Right atrium auricular region (tissue), 2 donors: ENCODE results near the gene TPD52L1. TPM values are rescaled to one million over a fixed set of nuclear protein-coding genes. Genes with fewer than 3 reads are reported as not detected.

Experiments used
- DNase-seq: peaks from one replicate; pipeline ENCODE4 v3.0.0-alpha.2; 2019; ENCODE audit warnings: low spot score
- H3K27ac ChIP-seq, 2 donors: fragments of 200-600 bp; sonication (generic); 1 replicate in 1 of 2; 2 replicates in 1 of 2; pipeline ENCODE4 v1.5.1; 2016 to 2019
- H3K27me3 ChIP-seq, 2 donors: fragments of 200-600 bp; sonication (generic); one replicate each; pipeline versions ENCODE4 v1.5.1 to v1.6.0; 2017 to 2019
- H3K36me3 ChIP-seq: fragments of 200-600 bp; sonication (generic); one replicate; pipeline ENCODE4 v1.5.1; 2016
- H3K4me1 ChIP-seq, 2 donors: fragments of 200-600 bp; sonication (generic); one replicate each; pipeline versions ENCODE4 v1.5.1 to v1.6.0; 2017 to 2019
- H3K4me3 ChIP-seq, 2 donors: fragments of 200-600 bp; sonication (generic); 1 replicate in 1 of 2; 2 replicates in 1 of 2; pipeline ENCODE4 v1.5.1; 2017 to 2019; ENCODE audit warnings: mild to moderate bottlenecking in 1 of 2, moderate library complexity in 1 of 2
- H3K9me3 ChIP-seq, 2 donors: fragments of 200-600 bp; sonication (generic); one replicate each; pipeline ENCODE4 v1.5.1; 2019
- CTCF ChIP-seq, 2 donors: fragments of 200-600 bp; sonication (generic); IDR thresholded peaks; one replicate each; pipeline ENCODE4 v1.5.1; 2019; ENCODE audit warnings: antibody characterized with exemption in 2 of 2
- total RNA-seq, 2 donors: library from RNA; depleted of rRNA; stranded (reverse); fragments of >200 nt; gene quantifications; one replicate each; pipeline ENCODE4 v1.1.0, GENCODE V29; 2016

TPD52L1 gene
- total RNA-seq, 2 donors from 2014 or later = 29.4 to 96.7 TPM

GRCh38 chr6:125294036-125294435, 140.5 kb downstream of the TPD52L1 start:
- Histone ChIP-seq H3K9me3 (no peaks in the 10 kb centered on the region), H3K4me3 (no peak overlapping the region), H3K27ac (peak overlapping the region in 1 of 2 donors; percentile 77), H3K36me3 (peaks cover 47% of the 10 kb centered on the region), H3K4me1 (peaks cover 0 to 40% of the 10 kb centered on the region in 2 donors), H3K27me3 (no peaks in the 10 kb centered on the region)
- DNase-seq = no peak
- no peak for TF ChIP-seq CTCF (IDR thresholded peaks at IDR 0.05)

- DNase-seq = no peak
- H3K4me3 ChIP-seq = no peak overlapping the region
- no peak for TF ChIP-seq CTCF (IDR thresholded peaks at IDR 0.05)
- no peaks in the 10 kb centered on the region for H3K9me3 ChIP-seq
- H3K27ac ChIP-seq = peak overlapping the region; percentile 26 to 77
- no peaks in the 10 kb centered on the region for H3K27me3 ChIP-seq
- peaks cover 0 to 49% of the 10 kb centered on the region in 2 donors for H3K4me1 ChIP-seq
- peaks cover 52% of the 10 kb centered on the region for H3K36me3 ChIP-seq
These were observed 141.4 kb downstream of the TPD52L1 start for GRCh38 chr6:125294925-125295324.

- Histone ChIP-seq H3K27ac (no peak overlapping the region), H3K9me3 (no peaks in the 10 kb centered on the region), H3K4me1 (peaks cover 0 to 60% of the 10 kb centered on the region in 2 donors), H3K27me3 (no peaks in the 10 kb centered on the region), H3K36me3 (peaks cover 48% of the 10 kb centered on the region), H3K4me3 (no peak overlapping the region)
- no peak for DNase-seq
- TF ChIP-seq CTCF (IDR thresholded peaks at IDR 0.05) = no peak
These were observed 142.9 kb downstream of the TPD52L1 start for GRCh38 chr6:125296471-125296870.

DNA sequence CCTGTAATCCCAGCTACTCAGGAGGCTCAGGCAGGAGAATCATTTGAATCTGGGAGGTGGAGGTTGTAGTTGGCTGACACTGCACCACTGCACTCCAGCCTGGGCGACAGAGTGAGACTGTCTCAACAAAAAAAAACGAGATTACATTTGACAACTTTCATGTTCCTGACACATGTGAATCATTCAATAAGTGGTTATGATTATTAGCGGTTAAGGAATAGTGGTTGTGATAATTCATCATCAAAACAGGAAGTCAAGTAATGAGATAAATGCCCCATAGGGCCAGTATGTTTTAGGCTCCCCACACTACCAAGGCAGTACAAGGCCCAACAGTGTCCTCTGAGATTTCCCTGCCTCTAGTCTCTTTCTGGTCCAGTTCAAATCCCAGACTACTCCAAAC, 145.7 kb downstream of the TPD52L1 start:
- Histone ChIP-seq H3K4me3 (no peak overlapping the region), H3K27ac (no peak overlapping the region), H3K9me3 (no peaks in the 10 kb centered on the region), H3K36me3 (peaks cover 28% of the 10 kb centered on the region), H3K27me3 (no peaks in the 10 kb centered on the region), H3K4me1 (peaks cover 0 to 51% of the 10 kb centered on the region in 2 donors)
- no peak for TF ChIP-seq CTCF (IDR thresholded peaks at IDR 0.05)
- no peak for DNase-seq

- no peak for DNase-seq
- H3K4me3 ChIP-seq = peak overlapping the region; percentile 56 to 85
- H3K36me3 ChIP-seq = peaks cover 28% of the 10 kb centered on the region
- H3K27ac ChIP-seq = peak overlapping the region; percentile 85 to 88
- no peaks in the 10 kb centered on the region for H3K9me3 ChIP-seq
- peaks cover 0 to 35% of the 10 kb centered on the region in 2 donors for H3K4me1 ChIP-seq
- H3K27me3 ChIP-seq = no peaks in the 10 kb centered on the region
- TF ChIP-seq CTCF (IDR thresholded peaks at IDR 0.05) = no peak
These were observed 147.4 kb downstream of the TPD52L1 start for GRCh38 chr6:125300992-125301434.
